Tongue (tissue), 1 donor: ENCODE results near the gene GNB1L. TPM values are rescaled to one million over a fixed set of nuclear protein-coding genes. Genes with fewer than 3 reads are reported as not detected.

Experiments used
- total RNA-seq: library from RNA; depleted of rRNA; stranded (reverse); fragments of >200 nt; gene quantifications from one replicate; pipeline ENCODE4 v1.2.3, GENCODE V29; 2014

GNB1L gene
- total RNA-seq, 1 donor from 2014 or later, result 6.1 TPM

Other genes starting within 250 kb of the GNB1L start
- gene SEPTIN5, start 140.4 kb downstream of the GNB1L start, total RNA-seq, result 109 TPM
- gene GP1BB, start 131.3 kb downstream of the GNB1L start, total RNA-seq, result 19.0 TPM
- 28.5 TPM for gene TBX1, start 94.1 kb downstream of the GNB1L start, total RNA-seq
- gene RTL10, start within 50 bp of the GNB1L start, total RNA-seq, result 16.2 TPM
- gene COMT, start 86.9 kb upstream of the GNB1L start, total RNA-seq, result 190 TPM
- gene TXNRD2, start 86.9 kb upstream of the GNB1L start, total RNA-seq, result 15.0 TPM
- gene ARVCF, start 161.9 kb upstream of the GNB1L start, total RNA-seq, result 108 TPM
- 25.2 TPM for gene TANGO2, start 166.2 kb upstream of the GNB1L start, total RNA-seq
- gene DGCR8, start 225.4 kb upstream of the GNB1L start, total RNA-seq, result 42.2 TPM